CD14-positive monocyte (primary cell): ENCODE results near the gene PSMD3. TPM values are rescaled to one million over a fixed set of nuclear protein-coding genes. Genes with fewer than 3 reads are reported as not detected.

Source experiments
- DNase-seq, 3 donors: peaks; one replicate each; pipeline ENCODE4 v3.0.0-alpha.2; 2011 to 2022
- H2AFZ ChIP-seq: 2 replicates; pipeline ENCODE4 v1.6.0; 2012; ENCODE audit warnings: mild to moderate bottlenecking, low read depth, low read length, inconsistent platforms; ENCODE audit not compliant: insufficient read depth, poor library complexity, severe bottlenecking
- H3K27ac ChIP-seq, 2 donors: 1 replicate in 1 of 2; 2 replicates in 1 of 2; pipeline ENCODE4 v1.5.1; 2012 to 2013; ENCODE audit warnings: low read length in 2 of 2, control low read depth in 1 of 2, inconsistent platforms in 1 of 2, low read depth in 1 of 2, mild to moderate bottlenecking in 1 of 2
- H3K27me3 ChIP-seq, 2 donors: one replicate each; pipeline versions ENCODE4 v1.6.0 to v1.6.1; 2011 to 2013; ENCODE audit warnings: low read length in 2 of 2; ENCODE audit not compliant: control insufficient read depth in 2 of 2, insufficient read depth in 2 of 2
- H3K36me3 ChIP-seq, 2 donors: replicated peaks in 1 of 2; 1 replicate in 1 of 2; 2 replicates in 1 of 2; pipeline versions ENCODE4 v1.5.1 to v1.6.1; 2012 to 2013; ENCODE audit warnings: low read length in 2 of 2, control low read depth in 1 of 2, inconsistent platforms in 1 of 2, mild to moderate bottlenecking in 1 of 2; ENCODE audit not compliant: insufficient read depth in 2 of 2, control insufficient read depth in 1 of 2
- H3K4me1 ChIP-seq, 2 donors: 1 replicate in 1 of 2; 2 replicates in 1 of 2; pipeline versions ENCODE4 v1.5.1 to v1.6.1; 2012 to 2013; ENCODE audit warnings: low read length in 2 of 2, control low read depth in 1 of 2, inconsistent platforms in 1 of 2, mild to moderate bottlenecking in 1 of 2, moderate library complexity in 1 of 2; ENCODE audit not compliant: insufficient read depth in 2 of 2, control insufficient read depth in 1 of 2
- H3K4me2 ChIP-seq: replicated peaks from 2 replicates; pipeline ENCODE3; 2012; ENCODE audit warnings: low read length, moderate library complexity, mild to moderate bottlenecking; ENCODE audit not compliant: poor library complexity, severe bottlenecking; ENCODE audit errors: extremely low read depth
- H3K4me3 ChIP-seq, 3 experiments: fragments of 200-600 bp in 1 of 3; sonication (generic) in 1 of 3; replicated peaks in 1 of 3; 1 replicate in 2 of 3; 2 replicates in 1 of 3; pipeline ENCODE4 v1.5.1; 2011 to 2013; ENCODE audit warnings: low read length in 3 of 3, mild to moderate bottlenecking in 3 of 3, control low read depth in 2 of 3, low read depth in 2 of 3, inconsistent platforms in 1 of 3, moderate library complexity in 1 of 3
- H3K79me2 ChIP-seq: 2 replicates; pipeline ENCODE4 v1.6.0; 2012; ENCODE audit warnings: mild to moderate bottlenecking, control low read depth, inconsistent platforms, low read length, moderate library complexity; ENCODE audit not compliant: insufficient read depth
- H3K9ac ChIP-seq: 2 replicates; pipeline ENCODE4 v1.6.0; 2017; ENCODE audit warnings: low read length, mild to moderate bottlenecking; ENCODE audit not compliant: insufficient read depth, poor library complexity, severe bottlenecking
- H3K9me3 ChIP-seq, 2 donors: replicated peaks in 1 of 2; 1 replicate in 1 of 2; 2 replicates in 1 of 2; pipeline versions ENCODE4 v1.5.1 to v1.6.1; 2012 to 2013; ENCODE audit warnings: low read length in 2 of 2, control low read depth in 1 of 2; ENCODE audit not compliant: control insufficient read depth in 1 of 2, insufficient read depth in 1 of 2
- H4K20me1 ChIP-seq: 2 replicates; pipeline ENCODE4 v1.6.0; 2012; ENCODE audit warnings: mild to moderate bottlenecking, low read length, control low read depth, moderate library complexity; ENCODE audit not compliant: insufficient read depth
- H3K27ac Mint-ChIP-seq, 7 donors: one replicate each; pipeline ENCODE4 v1.8.0; 2020; ENCODE audit warnings: mild to moderate bottlenecking in 7 of 7, mixed read lengths in 7 of 7, moderate library complexity in 6 of 7, inconsistent platforms in 2 of 7
- H3K27me3 Mint-ChIP-seq, 3 donors: one replicate each; pipeline ENCODE4 v1.8.0; 2021 to 2022; ENCODE audit warnings: low read depth in 3 of 3, mild to moderate bottlenecking in 3 of 3, mixed read lengths in 3 of 3, moderate library complexity in 3 of 3, inconsistent platforms in 1 of 3
- H3K36me3 Mint-ChIP-seq, 2 donors: one replicate each; pipeline ENCODE4 v1.8.0; 2020; ENCODE audit warnings: mixed read lengths in 2 of 2, inconsistent platforms in 1 of 2, mild to moderate bottlenecking in 1 of 2
- H3K4me1 Mint-ChIP-seq: one replicate; pipeline ENCODE4 v1.8.0; 2020; ENCODE audit warnings: mild to moderate bottlenecking, mixed read lengths
- H3K4me3 Mint-ChIP-seq, 2 donors: one replicate each; pipeline ENCODE4 v1.8.0; 2020; ENCODE audit warnings: mild to moderate bottlenecking in 2 of 2, mixed read lengths in 2 of 2, moderate library complexity in 1 of 2
- H3K9me3 Mint-ChIP-seq, 7 donors: one replicate each; pipeline ENCODE4 v1.8.0; 2020 to 2022; ENCODE audit warnings: mixed read lengths in 7 of 7, mild to moderate bottlenecking in 6 of 7, moderate library complexity in 6 of 7, inconsistent platforms in 2 of 7
- WGBS: methylation state at CpG from one replicate; pipeline ENCODE4 v1.1.5; 2013; ENCODE audit warnings: missing lambda C conversion rate; ENCODE audit not compliant: insufficient coverage; 5-methylcytosine and 5-hydroxymethylcytosine counted together
- intact Hi-C, 2 donors: fragments of 100-400 bp; cut with micrococcal nuclease; formaldehyde crosslinking; loops; one replicate each; pipeline versions ENCODE4 v1.15.0 to v1.15.1; 2023
- polyA plus RNA-seq, 3 donors: library from polyadenylated mRNA; depleted of rRNA in 1 of 3; unstranded in 2 of 3; stranded (reverse) in 1 of 3; fragments of 300-500 nt in 2 of 3; fragments of >200 nt in 1 of 3; fragmentation: Illumina TruSeq in 2 of 3; gene quantifications; 1 replicate in 2 of 3; 2 replicates in 1 of 3; pipeline ENCODE4 v1.2.3, GENCODE V29; 2012 to 2021
- TF ChIP-seq, protein P1 (sequence below): fragments of 200-600 bp; IDR thresholded peaks from one replicate; pipeline ENCODE4 v1.8.0; 2022; ENCODE audit warnings: antibody characterized with exemption, mild to moderate bottlenecking

PSMD3 gene
- polyA plus RNA-seq, 3 donors: 48.4 to 63.2 (median 48.8) TPM

- Histone ChIP-seq H3K36me3 (no peaks in the 10 kb centered on the region), H4K20me1 (no peaks in the 10 kb centered on the region), H3K27me3 (no peaks in the 10 kb centered on the region), H3K9me3 (no peaks in the 10 kb centered on the region), H3K4me1 (peaks cover 46 to 50% of the 10 kb centered on the region in 2 donors), H3K4me2 (no peak overlapping the region), H3K4me3 (no peak overlapping the region), H3K79me2 (no peaks in the 10 kb centered on the region), H3K9ac (no peak overlapping the region), H2AFZ (no peak overlapping the region), H3K27ac (no peak overlapping the region)
- Mint-ChIP-seq H3K27me3 (peaks cover 2 to 11% (median 6%) of the 10 kb centered on the region in 3 donors), H3K4me3 (no peak overlapping the region), H3K9me3 (no peaks in the 10 kb centered on the region), H3K4me1 (peaks cover 44% of the 10 kb centered on the region), H3K27ac (no peak overlapping the region), H3K36me3 (no peaks in the 10 kb centered on the region)
- 100% methylated on average over 1 of the region's 5 CpGs for WGBS
- intact Hi-C loops: no loop called here
- TF ChIP-seq, protein P1, sequence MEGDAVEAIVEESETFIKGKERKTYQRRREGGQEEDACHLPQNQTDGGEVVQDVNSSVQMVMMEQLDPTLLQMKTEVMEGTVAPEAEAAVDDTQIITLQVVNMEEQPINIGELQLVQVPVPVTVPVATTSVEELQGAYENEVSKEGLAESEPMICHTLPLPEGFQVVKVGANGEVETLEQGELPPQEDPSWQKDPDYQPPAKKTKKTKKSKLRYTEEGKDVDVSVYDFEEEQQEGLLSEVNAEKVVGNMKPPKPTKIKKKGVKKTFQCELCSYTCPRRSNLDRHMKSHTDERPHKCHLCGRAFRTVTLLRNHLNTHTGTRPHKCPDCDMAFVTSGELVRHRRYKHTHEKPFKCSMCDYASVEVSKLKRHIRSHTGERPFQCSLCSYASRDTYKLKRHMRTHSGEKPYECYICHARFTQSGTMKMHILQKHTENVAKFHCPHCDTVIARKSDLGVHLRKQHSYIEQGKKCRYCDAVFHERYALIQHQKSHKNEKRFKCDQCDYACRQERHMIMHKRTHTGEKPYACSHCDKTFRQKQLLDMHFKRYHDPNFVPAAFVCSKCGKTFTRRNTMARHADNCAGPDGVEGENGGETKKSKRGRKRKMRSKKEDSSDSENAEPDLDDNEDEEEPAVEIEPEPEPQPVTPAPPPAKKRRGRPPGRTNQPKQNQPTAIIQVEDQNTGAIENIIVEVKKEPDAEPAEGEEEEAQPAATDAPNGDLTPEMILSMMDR: no peak
- DNase-seq: no peak
Measured at GRCh38 chr17:39974433-39974832, 6.2 kb upstream of the PSMD3 start.

- no peaks in the 10 kb centered on the region for H3K9me3 Mint-ChIP-seq
- Histone ChIP-seq H3K4me1 (peaks cover 43 to 48% of the 10 kb centered on the region in 2 donors), H3K4me3 (no peak overlapping the region), H3K9ac (no peak overlapping the region), H3K27me3 (no peaks in the 10 kb centered on the region), H3K27ac (no peak overlapping the region), H4K20me1 (no peaks in the 10 kb centered on the region), H3K79me2 (peaks cover 2% of the 10 kb centered on the region), H3K36me3 (no peaks in the 10 kb centered on the region), H3K4me2 (no peak overlapping the region), H2AFZ (no peak overlapping the region), H3K9me3 (no peaks in the 10 kb centered on the region)
- peaks cover 44% of the 10 kb centered on the region for H3K4me1 Mint-ChIP-seq
- TF ChIP-seq, protein P1: no peak
- no peak overlapping the region for H3K4me3 Mint-ChIP-seq
- no peak overlapping the region for H3K27ac Mint-ChIP-seq
- peaks cover 2 to 13% (median 6%) of the 10 kb centered on the region in 3 donors for H3K27me3 Mint-ChIP-seq
- H3K36me3 Mint-ChIP-seq: no peaks in the 10 kb centered on the region
- intact Hi-C loops: no loop called here
- no peak for DNase-seq
- WGBS: 68% methylated on average over 2 of the region's 4 CpGs
Measured at GRCh38 chr17:39975801-39976200, 4.8 kb upstream of the PSMD3 start.
